H1 (cell line): ENCODE results near the gene PEX6. TPM values are rescaled to one million over a fixed set of nuclear protein-coding genes. Genes with fewer than 3 reads are reported as not detected.

Experiments used
- CREB1 ChIP-seq: IDR thresholded peaks from 2 replicates; pipeline ENCODE4 v1.6.1; 2012; ENCODE audit warnings: inconsistent platforms
- CTBP2 ChIP-seq: IDR thresholded peaks from 2 replicates; pipeline ENCODE4 v1.7.0; 2011; ENCODE audit warnings: borderline replicate concordance, mild to moderate bottlenecking, moderate library complexity, mixed read lengths, low read length; ENCODE audit not compliant: insufficient read depth, insufficient read length
- EGR1 ChIP-seq: IDR thresholded peaks from 2 replicates; pipeline ENCODE4 v1.6.1; 2011; ENCODE audit warnings: low read depth, low read length, borderline replicate concordance
- EP300 ChIP-seq, 2 experiments: IDR thresholded peaks; 1 replicate in 1 of 2; 2 replicates in 1 of 2; pipeline ENCODE4 v1.6.1; 2011 to 2012; ENCODE audit warnings: low read depth in 2 of 2, low read length in 2 of 2, mild to moderate bottlenecking in 2 of 2, borderline replicate concordance in 1 of 2, inconsistent platforms in 1 of 2, moderate library complexity in 1 of 2
- KDM4A ChIP-seq: IDR thresholded peaks from one replicate; pipeline ENCODE4 v1.7.1; 2012; ENCODE audit warnings: low read depth, mild to moderate bottlenecking, moderate library complexity, low read length, inconsistent platforms; ENCODE audit not compliant: severe bottlenecking
- KDM5A ChIP-seq: fragments of 200-600 bp; IDR thresholded peaks from 2 replicates; pipeline ENCODE4 v1.7.1; 2012; ENCODE audit warnings: mild to moderate bottlenecking, low read length, inconsistent platforms, mixed read lengths
- NRF1 ChIP-seq: IDR thresholded peaks from 2 replicates; pipeline ENCODE4 v1.6.1; 2011; ENCODE audit warnings: mild to moderate bottlenecking, low read depth, low read length, improper control_type of control experiment
- POU5F1 ChIP-seq: IDR thresholded peaks from 2 replicates; pipeline ENCODE4 v1.6.1; 2011; ENCODE audit warnings: low read depth, mild to moderate bottlenecking, low read length, moderate library complexity
- RAD21 ChIP-seq, 2 experiments: IDR thresholded peaks in 1 of 2; conservative IDR thresholded peaks in 1 of 2; 2 replicates each; pipeline ENCODE4 v1.6.1; 2011; ENCODE audit warnings: low read depth in 2 of 2, low read length in 2 of 2, improper control_type of control experiment in 1 of 2, inconsistent platforms in 1 of 2, mild to moderate bottlenecking in 1 of 2, moderate library complexity in 1 of 2
- SAP30 ChIP-seq: fragments of 300-600 bp; sonication (generic); IDR thresholded peaks from 2 replicates; pipeline ENCODE4 v1.7.1; 2012; ENCODE audit warnings: low read length, moderate library complexity, mild to moderate bottlenecking, inconsistent platforms; ENCODE audit not compliant: insufficient read depth, insufficient replicate concordance
- SP1 ChIP-seq: IDR thresholded peaks from 2 replicates; pipeline ENCODE4 v1.6.1; 2011; ENCODE audit warnings: low read depth, low read length
- TAF7 ChIP-seq: optimal IDR thresholded peaks from 2 replicates; pipeline ENCODE3; 2011; ENCODE audit warnings: low read depth, mild to moderate bottlenecking, inconsistent platforms, low read length, moderate library complexity, borderline replicate concordance
- TBP ChIP-seq: IDR thresholded peaks from 2 replicates; pipeline ENCODE4 v1.6.1; 2011; ENCODE audit warnings: low read depth, low read length, improper control_type of control experiment
- TEAD4 ChIP-seq: IDR thresholded peaks from 2 replicates; pipeline ENCODE4 v1.6.1; 2012; ENCODE audit warnings: low read depth, low read length, inconsistent platforms, mixed read lengths
- YY1 ChIP-seq: IDR thresholded peaks from 2 replicates; pipeline ENCODE4 v1.6.1; 2011; ENCODE audit warnings: low read depth, mild to moderate bottlenecking, low read length
- polyA plus RNA-seq, 7 experiments: library from polyadenylated mRNA; depleted of rRNA in 3 of 7; stranded (reverse) in 5 of 7; unstranded in 2 of 7; fragments of >200 nt in 5 of 7; fragments of 200-250 nt in 2 of 7; gene quantifications; 1 replicate in 5 of 7; 2 replicates in 1 of 7; 4 replicates in 1 of 7; pipeline versions ENCODE4 v1.2.1 to v1.2.3, GENCODE V29; 2011 to 2013; ENCODE audit warnings: missing spikeins in 2 of 7, mixed read lengths in 2 of 7
- total RNA-seq: library from RNA; stranded (reverse); fragmentation: NEBNext Ultra II Directional; extraction: Animal tissue kit (Norgen Biotek cat#: 25700); gene quantifications from 2 replicates; pipeline ENCODE4 v1.2.1, GENCODE V29; 2021

Gene PEX6
- total and polyA plus RNA-seq, 2 of the 8 experiments (the other 6 are each of a cell fraction or from before 2014, with no cell fraction given): 6.4 to 12.5 TPM

DNA sequence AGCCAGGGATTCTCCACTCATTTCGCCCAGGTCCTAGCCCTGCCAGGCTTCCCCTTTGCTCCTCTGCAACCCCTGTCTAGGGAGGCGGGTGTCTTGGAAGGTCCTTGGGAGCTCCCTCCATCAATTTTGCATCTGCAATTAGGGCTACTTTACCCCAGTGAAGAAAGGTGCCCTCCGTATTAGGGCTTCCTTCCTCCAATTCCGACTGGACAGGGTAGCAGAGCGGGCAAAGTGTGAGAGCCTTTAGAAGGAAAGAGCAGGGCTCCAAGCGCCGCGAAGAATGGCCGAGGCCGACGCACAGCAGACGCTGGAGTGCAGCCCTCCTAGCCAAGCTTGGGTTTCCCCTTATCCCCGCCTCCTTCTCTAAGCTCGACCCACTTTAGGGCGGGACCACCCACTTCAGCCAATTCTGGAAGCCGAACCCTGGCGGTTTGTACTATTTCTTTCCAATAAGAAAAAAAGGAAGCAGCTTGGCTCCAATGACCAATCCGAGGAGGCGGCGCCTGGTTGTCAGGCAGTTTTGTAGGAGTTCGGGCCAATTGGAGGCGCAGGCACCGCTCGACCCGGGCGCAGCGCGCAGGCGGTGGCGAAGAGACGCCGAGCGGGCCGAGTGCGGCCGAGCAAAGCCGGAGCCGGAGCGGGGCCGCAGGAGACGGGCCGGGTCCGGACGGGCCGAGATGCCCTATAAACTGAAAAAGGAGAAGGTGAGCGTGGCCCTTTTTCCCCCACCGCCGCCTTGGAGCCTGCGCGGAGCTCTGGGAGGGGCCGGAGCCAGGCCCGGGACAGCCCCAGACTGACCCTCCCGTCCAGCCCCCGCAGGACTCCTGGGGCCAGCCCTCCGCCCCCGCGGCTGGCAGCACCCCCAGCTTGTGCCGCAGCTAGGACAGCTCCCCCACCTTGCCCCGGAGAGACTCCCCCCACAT is 5.3 kb upstream of the PEX6 start, which contains the start of gene PPP2R5D (continued):
- TF ChIP-seq KDM5A (no peak), CTBP2 (no peak), SP1 (peak; percentile 81; the same call in 1 of the 2 replicates), YY1 (peak; percentile 53; the same call in 1 of the 2 replicates), TBP (peak; percentile 91), RAD21 (IDR thresholded peaks at IDR 0.05 in 1 of 2, conservative IDR thresholded peaks at IDR 0.05 in 1 of 2; ENCODE audit: low read depth in 2 of 2, low read length in 2 of 2) (0 out of 4 replicates have a peak, but pooled peaks of 1 of the 2 experiments have one; percentile 4), TAF7 (peak; percentile 60), EGR1 (0 out of 2 replicates have a peak, but pooled peaks have one; percentile 54), KDM4A (peak; percentile 69), EP300 (IDR thresholded peaks at IDR 0.05; ENCODE audit: borderline replicate concordance in 1 of 2, low read depth in 2 of 2, low read length in 2 of 2) (no peak), NRF1 (peak; percentile 23; the same call in 1 of the 2 replicates), POU5F1 (no peak), CREB1 (peak; percentile 59; the same call in 1 of the 2 replicates), TEAD4 (no peak), SAP30 (no peak)
